H1 (cell line): Measurements from ENCODE around the gene RAP1GAP. TPM values are rescaled to one million over a fixed set of nuclear protein-coding genes. Genes with fewer than 3 reads are reported as not detected.

Experiments
- ASH2L ChIP-seq: fragments of 200-600, 300-600 bp; sonication (generic); IDR thresholded peaks from one replicate; pipeline ENCODE4 v1.7.1; 2017; ENCODE audit warnings: low read length
- EGR1 ChIP-seq: IDR thresholded peaks from 2 replicates; pipeline ENCODE4 v1.6.1; 2011; ENCODE audit warnings: low read depth, low read length, borderline replicate concordance
- polyA plus RNA-seq, 7 experiments: library from polyadenylated mRNA; depleted of rRNA in 3 of 7; stranded (reverse) in 5 of 7; unstranded in 2 of 7; fragments of >200 nt in 5 of 7; fragments of 200-250 nt in 2 of 7; gene quantifications; 1 replicate in 5 of 7; 2 replicates in 1 of 7; 4 replicates in 1 of 7; pipeline versions ENCODE4 v1.2.1 to v1.2.3, GENCODE V29; 2011 to 2013; ENCODE audit warnings: missing spikeins in 2 of 7, mixed read lengths in 2 of 7
- total RNA-seq: library from RNA; stranded (reverse); fragmentation: NEBNext Ultra II Directional; extraction: Animal tissue kit (Norgen Biotek cat#: 25700); gene quantifications from 2 replicates; pipeline ENCODE4 v1.2.1, GENCODE V29; 2021

The RAP1GAP gene
- total and polyA plus RNA-seq, 2 of the 8 experiments (the other 6 are each of a cell fraction or from before 2014, with no cell fraction given) = 8.4 TPM

DNA sequence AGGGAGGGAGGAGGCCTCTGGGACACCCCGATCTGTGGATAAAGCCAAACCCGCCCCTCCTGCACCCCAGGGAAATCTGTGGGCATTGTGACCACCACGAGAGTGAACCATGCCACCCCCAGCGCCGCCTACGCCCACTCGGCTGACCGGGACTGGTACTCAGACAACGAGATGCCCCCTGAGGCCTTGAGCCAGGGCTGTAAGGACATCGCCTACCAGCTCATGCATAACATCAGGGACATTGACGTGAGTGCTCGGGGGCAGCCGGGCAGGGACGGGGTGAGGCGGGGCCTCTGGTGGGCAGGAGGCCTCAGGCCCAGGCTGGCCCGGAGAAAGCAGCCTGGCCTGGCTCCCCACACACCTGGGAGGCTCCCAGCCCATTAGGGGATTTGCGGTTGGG is 105.2 kb downstream of the RAP1GAP start (continued):
- TF ChIP-seq ASH2L (no peak), EGR1 (no peak)
